Psoas muscle (tissue), 8 donors: ENCODE measurements around the gene INTS6. TPM values are rescaled to one million over a fixed set of nuclear protein-coding genes. Genes with fewer than 3 reads are reported as not detected.

Experiments used
- ATAC-seq, 4 donors: fragments of 200-7000 bp; cut with Tn5 transposase; one replicate each; pipeline ENCODE4 v1.9.1; 2020; ENCODE audit warnings: moderate library complexity in 3 of 4, mild to moderate bottlenecking in 2 of 4
- DNase-seq, 2 donors: peaks; one replicate each; pipeline ENCODE4 v3.0.0-alpha.2; 2020
- H3K27ac ChIP-seq: fragments of 200-600 bp; one replicate; pipeline ENCODE4 v1.8.0; 2022
- H3K27me3 ChIP-seq, 3 donors: fragments of 200-600 bp in 1 of 3; one replicate each; pipeline versions ENCODE4 v1.6.1 to v1.8.0; 2013 to 2022; ENCODE audit warnings: low read length in 2 of 3, mild to moderate bottlenecking in 2 of 3, moderate library complexity in 1 of 3; ENCODE audit not compliant: insufficient read depth in 3 of 3
- H3K36me3 ChIP-seq, 2 donors: fragments of 200-600 bp in 1 of 2; one replicate each; pipeline versions ENCODE4 v1.6.1 to v1.8.0; 2013 to 2022; ENCODE audit warnings: low read depth in 1 of 2, mild to moderate bottlenecking in 1 of 2, moderate library complexity in 1 of 2; ENCODE audit not compliant: insufficient read depth in 1 of 2
- H3K4me1 ChIP-seq: fragments of 200-600 bp; one replicate; pipeline ENCODE4 v1.8.0; 2022
- H3K4me3 ChIP-seq: fragments of 200-600 bp; one replicate; pipeline ENCODE4 v1.8.0; 2022; ENCODE audit warnings: mild to moderate bottlenecking
- H3K9me3 ChIP-seq: fragments of 200-600 bp; one replicate; pipeline ENCODE4 v1.8.0; 2022
- CTCF ChIP-seq: fragments of 200-600 bp; IDR thresholded peaks from one replicate; pipeline ENCODE4 v1.8.0; 2022; ENCODE audit warnings: antibody characterized with exemption
- WGBS, 3 donors: extraction: QIAGEN DNeasy Blood & Tissue Kit; methylation state at CpG; one replicate each; pipeline versions ENCODE4 v1.1.6 to v1.1.7; 2013; 5-methylcytosine and 5-hydroxymethylcytosine counted together
- intact Hi-C, 2 donors: fragments of 100-400 bp; cut with DNase I; formaldehyde crosslinking; loops; one replicate each; pipeline versions ENCODE4 v1.11.0 to v1.14.2; 2022
- polyA plus RNA-seq, 3 donors: library from polyadenylated mRNA; stranded (reverse); fragments of 200-250 nt; gene quantifications; one replicate each; pipeline ENCODE4 v1.2.3, GENCODE V29; 2013
- total RNA-seq, 4 donors: library from RNA; stranded (reverse); fragmentation: NEBNext Ultra II Directional in 2 of 4; extraction: Animal tissue kit (Norgen Biotek cat#: 25700) in 2 of 4; gene quantifications; one replicate each; pipeline versions ENCODE4 v1.2.1 to v1.2.4, GENCODE V29; 2021 to 2023
- donor health status: healthy with polysubstance abuse.
- donor health status: DM: no; HTN: no; CAD: no; lungs with moderate emphysema.
- donor health status: Bipolar disorder and iron deficiency.
- donor health status: healthy.
- donor health status: DM: yes; HTN: yes; CAD: no.
- donor health status: DM: no; HTN: no; CAD: no.
- donor health status: DM: no; HTN: no; CAD: no.
- donor health status: DM: yes; HTN: yes; CAD: no.

The INTS6 gene
- total and polyA plus RNA-seq, 7 donors: 6.4 to 19.2 (median 14.4) TPM

DNA sequence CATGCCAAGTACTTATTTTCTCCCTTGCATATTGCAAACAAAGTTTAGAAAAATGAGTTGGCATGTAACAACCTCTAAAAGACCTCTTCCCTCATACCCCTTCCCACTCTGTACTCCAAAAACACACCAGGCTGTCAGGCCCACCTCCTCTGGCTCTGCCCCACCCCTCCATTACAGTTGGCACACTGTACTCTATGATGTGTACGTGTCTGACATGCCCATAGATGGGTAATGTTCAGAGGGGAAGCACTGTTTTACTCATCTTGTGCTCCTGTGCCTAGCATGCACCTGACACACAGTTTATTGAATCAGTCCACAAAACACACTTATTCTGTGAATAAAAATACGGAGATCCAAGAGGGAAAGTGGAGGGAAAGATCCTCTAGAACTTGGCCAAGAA lies 67.7 kb downstream of the INTS6 start:
- ATAC-seq: no peak
- WGBS, 3 donors: 84 to 91% (median 90%) methylated on average over 2 of the region's 2 CpGs
- no peaks in the 10 kb centered on the region for H3K27me3 ChIP-seq
- no peak for DNase-seq
- TF ChIP-seq CTCF: no peak
- peaks cover 0 to 32% of the 10 kb centered on the region in 2 donors for H3K36me3 ChIP-seq
- no peaks in the 10 kb centered on the region for H3K4me1 ChIP-seq
- H3K4me3 ChIP-seq: no peak overlapping the region
- no peaks in the 10 kb centered on the region for H3K9me3 ChIP-seq
- intact Hi-C loops: no loop called here
- no peak overlapping the region for H3K27ac ChIP-seq

DNA sequence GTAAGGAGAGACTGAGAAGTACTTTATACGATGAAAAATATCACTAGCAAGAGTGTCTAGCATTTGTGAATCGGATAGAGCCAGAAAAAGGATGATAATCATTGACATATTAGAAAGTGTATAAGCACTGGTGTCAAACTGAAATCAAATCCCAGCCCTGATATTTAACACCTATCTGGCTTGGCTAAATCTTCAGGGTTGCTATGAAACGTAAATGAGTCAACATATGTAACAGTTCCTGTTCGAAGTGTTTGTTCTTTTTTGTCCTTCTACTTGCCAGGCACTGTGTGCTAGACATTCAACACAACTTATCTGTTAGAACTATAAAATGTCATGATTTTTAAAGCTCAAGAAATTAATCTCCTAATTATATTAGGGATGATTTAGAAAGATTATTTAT lies 72.6 kb downstream of the INTS6 start:
- Histone ChIP-seq H3K9me3 (no peaks in the 10 kb centered on the region), H3K4me1 (no peaks in the 10 kb centered on the region), H3K4me3 (no peak overlapping the region), H3K27me3 (no peaks in the 10 kb centered on the region), H3K27ac (no peak overlapping the region), H3K36me3 (peaks cover 2 to 77% of the 10 kb centered on the region in 2 donors)
- TF ChIP-seq CTCF: no peak
- 43 to 57% (median 46%) methylated on average over 4 of the region's 4 CpGs for WGBS, 3 donors
- intact Hi-C loops: no loop called here
- DNase-seq: no peak
- ATAC-seq: no peak

GRCh38 chr13:51373451-51373850 lies 79.4 kb downstream of the INTS6 start:
- WGBS, 3 donors: 86 to 92% (median 89%) methylated on average over 2 of the region's 2 CpGs
- Histone ChIP-seq H3K36me3 (peaks cover 6 to 85% of the 10 kb centered on the region in 2 donors), H3K9me3 (no peaks in the 10 kb centered on the region), H3K4me3 (no peak overlapping the region), H3K27ac (no peak overlapping the region), H3K27me3 (no peaks in the 10 kb centered on the region), H3K4me1 (no peaks in the 10 kb centered on the region)
- ATAC-seq: no peak
- intact Hi-C loops: no loop called here
- DNase-seq: no peak
- TF ChIP-seq CTCF: no peak

DNA sequence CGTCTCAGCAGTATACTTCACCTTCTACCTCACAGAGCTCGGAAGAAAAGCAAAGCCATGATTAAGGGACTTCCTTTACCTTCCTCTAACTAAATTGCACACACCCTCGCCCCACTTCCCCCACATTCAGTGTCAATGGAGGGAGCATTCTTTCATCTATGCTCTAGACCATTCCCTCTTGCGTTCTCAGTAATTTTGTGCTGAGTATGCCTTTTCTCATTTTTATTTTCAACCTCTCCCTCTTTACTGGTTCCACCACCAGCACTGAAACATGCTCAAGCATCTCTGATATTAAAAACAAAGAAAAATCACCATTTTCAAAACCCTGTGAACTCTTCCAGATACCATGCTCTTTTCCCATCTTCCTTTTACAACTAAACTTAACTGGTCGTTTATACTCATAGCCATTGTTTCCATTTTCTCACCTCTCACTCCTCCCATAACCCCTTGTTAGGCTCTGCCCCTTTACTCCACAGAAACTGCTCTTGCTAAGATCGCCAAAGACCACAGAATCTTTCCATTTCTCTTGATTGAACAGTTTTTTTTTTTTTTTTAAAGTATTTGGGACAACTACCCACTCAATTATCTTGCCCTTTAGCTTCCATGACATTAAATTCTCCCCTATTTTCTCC lies 81.0 kb downstream of the INTS6 start:
- Histone ChIP-seq H3K36me3 (peaks cover 4 to 85% of the 10 kb centered on the region in 2 donors), H3K4me1 (no peaks in the 10 kb centered on the region), H3K27me3 (no peaks in the 10 kb centered on the region), H3K27ac (no peak overlapping the region), H3K9me3 (no peaks in the 10 kb centered on the region), H3K4me3 (no peak overlapping the region)
- WGBS, 3 donors: 90 to 98% (median 95%) methylated on average over 6 of the region's 6 CpGs
- intact Hi-C loops: no loop called here
- no peak for DNase-seq
- TF ChIP-seq CTCF: no peak
- no peak for ATAC-seq

- Histone ChIP-seq H3K27me3 (no peaks in the 10 kb centered on the region), H3K4me1 (no peaks in the 10 kb centered on the region), H3K4me3 (no peak overlapping the region), H3K9me3 (no peaks in the 10 kb centered on the region), H3K27ac (no peak overlapping the region), H3K36me3 (peaks cover 4 to 85% of the 10 kb centered on the region in 2 donors)
- no peak for ATAC-seq
- no peak for DNase-seq
- intact Hi-C loops: no loop called here
- no peak for TF ChIP-seq CTCF
- 96 to 100% (median 97%) methylated on average over 2 of the region's 2 CpGs for WGBS, 3 donors
These were observed 82.0 kb downstream of the INTS6 start for GRCh38 chr13:51370811-51371210.
